OCI-LY3 (cell line): ENCODE measurements around the gene FUT8.
"Not testable (repeated sequence)": the region's sequence is repeated elsewhere in the genome, so short reads cannot be mapped to it uniquely, and the experiment has no call there.

Experiments
- CTCF ChIP-seq: fragments of 200-600, 300-600 bp; sonication (generic); IDR thresholded peaks from 2 replicates; pipeline ENCODE4 v1.5.1; 2014; ENCODE audit warnings: antibody characterized with exemption, low read length, low read depth
- EZH2phosphoT487 ChIP-seq: fragments of 200-600 bp; shearing (Covaris generic); IDR thresholded peaks from 2 replicates; pipeline ENCODE4 v1.6.1; 2018; ENCODE audit warnings: antibody characterized with exemption, mixed run types, low read depth

- not testable (repeated sequence) for TF ChIP-seq CTCF, EZH2phosphoT487
Measured at GRCh38 chr14:65716813-65717212, 304.3 kb downstream of the FUT8 start.
